ENCODE measurements around the gene KRT72. TPM values are rescaled to one million over a fixed set of nuclear protein-coding genes. Genes with fewer than 3 reads are reported as not detected.

The KRT72 gene
- polyA plus RNA-seq, 3 donors, result not detected

- DNase-seq (ENCODE audit: low read depth in 3 of 3, low spot score in 2 of 3), result no peak
Observed at GRCh38 chr12:52551216-52551865, 49.9 kb downstream of the KRT72 start.

- DNase-seq (ENCODE audit: low read depth in 3 of 3, low spot score in 2 of 3), result no peak
Observed at GRCh38 chr12:52546126-52546525, 55.1 kb downstream of the KRT72 start.

- no peak for DNase-seq (ENCODE audit: low read depth in 3 of 3, low spot score in 2 of 3)
Observed at GRCh38 chr12:52543985-52544883, 57.0 kb downstream of the KRT72 start.

GRCh38 chr12:52542785-52543318 lies 58.4 kb downstream of the KRT72 start:
- DNase-seq (ENCODE audit: low read depth in 3 of 3, low spot score in 2 of 3), result no peak

- no peak for DNase-seq (ENCODE audit: low read depth in 3 of 3, low spot score in 2 of 3)
Observed at GRCh38 chr12:52542157-52542556, 59.1 kb downstream of the KRT72 start.

GRCh38 chr12:52541709-52542108 lies 59.6 kb downstream of the KRT72 start:
- DNase-seq (ENCODE audit: low read depth in 3 of 3, low spot score in 2 of 3), result no peak

GRCh38 chr12:52540531-52540930 lies 60.7 kb downstream of the KRT72 start:
- DNase-seq (ENCODE audit: low read depth in 3 of 3, low spot score in 2 of 3), result no peak

- no peak for DNase-seq (ENCODE audit: low read depth in 3 of 3, low spot score in 2 of 3)
Observed at GRCh38 chr12:52539821-52540173, 61.5 kb downstream of the KRT72 start.

GRCh38 chr12:52539083-52539820 lies 62.0 kb downstream of the KRT72 start:
- peak; percentile 3 to 13 (median 7) for DNase-seq (ENCODE audit: low read depth in 3 of 3, low spot score in 2 of 3)

GRCh38 chr12:52537101-52537500 lies 64.2 kb downstream of the KRT72 start:
- DNase-seq (ENCODE audit: low read depth in 3 of 3, low spot score in 2 of 3), result no peak

Other genes with a start within 250 kb of the KRT72 start
- gene KRT85, start 234.0 kb downstream of the KRT72 start, polyA plus RNA-seq (ENCODE audit: insufficient read length in 3 of 3), result not detected
- gene KRT84, start 215.8 kb downstream of the KRT72 start, polyA plus RNA-seq (ENCODE audit: insufficient read length in 3 of 3), result not detected
- gene KRT82, start 195.1 kb downstream of the KRT72 start, polyA plus RNA-seq (ENCODE audit: insufficient read length in 3 of 3), result not detected
- not detected for gene KRT75, start 167.1 kb downstream of the KRT72 start, polyA plus RNA-seq (ENCODE audit: insufficient read length in 3 of 3)
- gene KRT6B, start 149.3 kb downstream of the KRT72 start, polyA plus RNA-seq (ENCODE audit: insufficient read length in 3 of 3), result not detected
- not detected for gene KRT6C, start 127.7 kb downstream of the KRT72 start, polyA plus RNA-seq (ENCODE audit: insufficient read length in 3 of 3)
- not detected for gene KRT6A, start 108.2 kb downstream of the KRT72 start, polyA plus RNA-seq (ENCODE audit: insufficient read length in 3 of 3)
- under 1 TPM in 1 of 3 donors, not detected in 2; 0.40 TPM for gene KRT5, start 81.1 kb downstream of the KRT72 start, polyA plus RNA-seq (ENCODE audit: insufficient read length in 3 of 3)
- gene KRT71, start 48.3 kb downstream of the KRT72 start, polyA plus RNA-seq (ENCODE audit: insufficient read length in 3 of 3), result not detected
- gene KRT74, start 27.6 kb downstream of the KRT72 start, polyA plus RNA-seq (ENCODE audit: insufficient read length in 3 of 3), result not detected
- not detected for gene KRT73, start 17.1 kb upstream of the KRT72 start, polyA plus RNA-seq (ENCODE audit: insufficient read length in 3 of 3)
- gene KRT2, start 50.7 kb upstream of the KRT72 start, polyA plus RNA-seq (ENCODE audit: insufficient read length in 3 of 3), result not detected
- gene KRT1, start 78.9 kb upstream of the KRT72 start, polyA plus RNA-seq (ENCODE audit: insufficient read length in 3 of 3), result under 1 TPM; 0.19 to 0.45 (median 0.31) TPM
- not detected for gene KRT77, start 102.1 kb upstream of the KRT72 start, polyA plus RNA-seq (ENCODE audit: insufficient read length in 3 of 3)
- not detected for gene KRT76, start 175.9 kb upstream of the KRT72 start, polyA plus RNA-seq (ENCODE audit: insufficient read length in 3 of 3)
- gene KRT3, start 194.7 kb upstream of the KRT72 start, polyA plus RNA-seq (ENCODE audit: insufficient read length in 3 of 3), result not detected
- 1 to 10 TPM in 1 of 3 donors, under 1 TPM in 2; 0.35 to 1.1 (median 0.54) TPM for gene KRT4, start 212.7 kb upstream of the KRT72 start, polyA plus RNA-seq (ENCODE audit: insufficient read length in 3 of 3)
- not detected for gene KRT79, start 232.8 kb upstream of the KRT72 start, polyA plus RNA-seq (ENCODE audit: insufficient read length in 3 of 3)
- gene KRT78, start 247.5 kb upstream of the KRT72 start, polyA plus RNA-seq (ENCODE audit: insufficient read length in 3 of 3), result not detected

Measured in right renal cortex interstitium (tissue), 3 donors.